ENCODE measurements around the gene FBXL5. TPM values are rescaled to one million over a fixed set of nuclear protein-coding genes. Genes with fewer than 3 reads are reported as not detected.

Gene FBXL5
- 100 to 1,000 TPM; 100 to 150 (median 134) TPM for total RNA-seq

GRCh38 chr4:15655223-15656037, at the start of gene FBXL5:
Gene FBXL5, minus strand, starts transcription at chr4:15655357. Its CDS starts 70 bp downstream, at chr4:15655287.
- 2 to 4% methylated on average over 77 to 81 of the region's 85 CpGs for WGBS, 2 donors

GRCh38 chr4:15704129-15704528, 49.0 kb upstream of the FBXL5 start:
- DNase-seq (ENCODE audit: low spot score in 2 of 2), result no peak
- H3K27me3 ChIP-seq, result no peaks in the 10 kb centered on the region
- TF ChIP-seq POLR2A (IDR thresholded peaks at IDR 0.05), result no peak
- TF ChIP-seq EP300 (IDR thresholded peaks at IDR 0.05), result no peak
- H3K4me1 ChIP-seq, result peaks cover 0 to 27% (median 4%) of the 10 kb centered on the region in 4 donors
- H3K27ac ChIP-seq, result no peak overlapping the region
- H3K4me3 ChIP-seq, result no peak overlapping the region
- H3K9me3 ChIP-seq, result no peaks in the 10 kb centered on the region
- H3K36me3 ChIP-seq, result no peaks in the 10 kb centered on the region

More at GRCh38 chr4:15655223-15656037, at the start of gene FBXL5:
- Histone ChIP-seq H3K4me1 (peaks cover 0 to 43% (median 27%) of the 10 kb centered on the region in 4 donors), H3K27me3 (no peaks in the 10 kb centered on the region), H3K36me3 (no peaks in the 10 kb centered on the region), H3K27ac (peak within 1 kb of the TSS; percentile 97 to 100 (median 99)), H3K9me3 (no peaks in the 10 kb centered on the region), H3K4me3 (peak within 1 kb of the TSS; percentile 68 to 87 (median 84))
- TF ChIP-seq POLR2A (IDR thresholded peaks at IDR 0.05), result peak; percentile 93 to 96
- peak in 1 of 2 donors; percentile 94 for TF ChIP-seq EP300 (IDR thresholded peaks at IDR 0.05)
- TF ChIP-seq CTCF (IDR thresholded peaks at IDR 0.05), result peak in 1 of 5 experiments; percentile 31
- DNase-seq (ENCODE audit: low spot score in 2 of 2), result peak; percentile 63 to 68

GRCh38 chr4:15703439-15703838, 48.3 kb upstream of the FBXL5 start:
- H3K4me1 ChIP-seq, result peaks cover 0 to 27% (median 4%) of the 10 kb centered on the region in 4 donors
- DNase-seq (ENCODE audit: low spot score in 2 of 2), result no peak
- no peaks in the 10 kb centered on the region for H3K36me3 ChIP-seq
- whole genome bisulfite sequencing, 2 donors, result 84 to 85% methylated on average over 11 of the region's 11 CpGs
- H3K27ac ChIP-seq, result peak overlapping the region; percentile 53 to 80 (median 68)
- H3K4me3 ChIP-seq, result peak overlapping the region; percentile 32 to 64 (median 45)
- no peak for TF ChIP-seq CTCF (IDR thresholded peaks at IDR 0.05)
- TF ChIP-seq POLR2A (IDR thresholded peaks at IDR 0.05), result no peak
- TF ChIP-seq EP300 (IDR thresholded peaks at IDR 0.05), result no peak
- H3K9me3 ChIP-seq, result no peaks in the 10 kb centered on the region
- no peaks in the 10 kb centered on the region for H3K27me3 ChIP-seq

GRCh38 chr4:15702941-15703403, 47.8 kb upstream of the FBXL5 start, which contains the start of gene BST1:
Gene BST1, plus strand, starts transcription at chr4:15703065. Its CDS starts 80 bp downstream, at chr4:15703145.
- Histone ChIP-seq H3K36me3 (no peaks in the 10 kb centered on the region), H3K27me3 (no peaks in the 10 kb centered on the region), H3K27ac (peak within 1 kb of the TSS; percentile 53 to 80 (median 68)), H3K9me3 (no peaks in the 10 kb centered on the region), H3K4me3 (peak within 1 kb of the TSS; percentile 32 to 64 (median 45)), H3K4me1 (peaks cover 0 to 27% (median 4%) of the 10 kb centered on the region in 4 donors)
- DNase-seq (ENCODE audit: low spot score in 2 of 2), result peak; percentile 22 to 60
- 1 to 3% methylated on average over 36 to 43 of the region's 43 CpGs for WGBS, 2 donors
- TF ChIP-seq EP300 (IDR thresholded peaks at IDR 0.05) (peak in 1 of 2 donors; percentile 42), POLR2A (IDR thresholded peaks at IDR 0.05) (no peak)

- TF ChIP-seq CTCF (IDR thresholded peaks at IDR 0.05) (no peak), EP300 (IDR thresholded peaks at IDR 0.05) (no peak), POLR2A (IDR thresholded peaks at IDR 0.05) (no peak)
These were observed 41.7 kb upstream of the FBXL5 start for GRCh38 chr4:15696866-15697265.

GRCh38 chr4:15695729-15696128, 40.6 kb upstream of the FBXL5 start:
- TF ChIP-seq EP300 (IDR thresholded peaks at IDR 0.05), result no peak
- TF ChIP-seq CTCF (IDR thresholded peaks at IDR 0.05), result no peak
- no peak for TF ChIP-seq POLR2A (IDR thresholded peaks at IDR 0.05)
- H3K27me3 ChIP-seq, result no peaks in the 10 kb centered on the region
- H3K9me3 ChIP-seq, result no peaks in the 10 kb centered on the region
- H3K4me3 ChIP-seq, result no peak overlapping the region
- H3K4me1 ChIP-seq, result peaks cover 0 to 16% (median 9%) of the 10 kb centered on the region in 4 donors
- H3K27ac ChIP-seq, result no peak overlapping the region
- H3K36me3 ChIP-seq, result no peaks in the 10 kb centered on the region
- no peak for DNase-seq (ENCODE audit: low spot score in 2 of 2)
- WGBS, 2 donors, result 74 to 77% methylated on average over 3 of the region's 3 CpGs

More at GRCh38 chr4:15696866-15697265, 41.7 kb upstream of the FBXL5 start:
- no peaks in the 10 kb centered on the region for H3K27me3 ChIP-seq
- 98 to 100% methylated on average over 1 of the region's 1 CpG for WGBS, 2 donors
- DNase-seq (ENCODE audit: low spot score in 2 of 2), result no peak
- H3K9me3 ChIP-seq, result no peaks in the 10 kb centered on the region
- no peaks in the 10 kb centered on the region for H3K36me3 ChIP-seq
- H3K4me1 ChIP-seq, result peaks cover 0 to 7% (median 3%) of the 10 kb centered on the region in 4 donors
- H3K27ac ChIP-seq, result no peak overlapping the region
- H3K4me3 ChIP-seq, result no peak overlapping the region
